HG02970 (cell line): ENCODE measurements around the gene CTF1.

Experiments used
- ATAC-seq: cut with Tn5 transposase; IDR thresholded peaks from one replicate; pipeline ENCODE4 v1.9.1; 2021; ENCODE audit warnings: mild to moderate bottlenecking, moderate library complexity, moderate number of reproducible peaks; ENCODE audit not compliant: unreplicated experiment, low FRiP score

CTF1 gene

GRCh38 chr16:30951193-30951592, 54.8 kb downstream of the CTF1 start:
- ATAC-seq, result no peak

- no peak for ATAC-seq
Observed at GRCh38 chr16:30951750-30952149, 55.3 kb downstream of the CTF1 start.

- no peak for ATAC-seq
Observed at GRCh38 chr16:30953111-30953510, 56.7 kb downstream of the CTF1 start.
